ENCODE results near the gene OR11L1. TPM values are rescaled to one million over a fixed set of nuclear protein-coding genes. Genes with fewer than 3 reads are reported as not detected.

Gene OR11L1
- not detected for total RNA-seq
- long read RNA-seq, donor 1 = 0 reads
- long read RNA-seq, donor 2 = 0 reads

GRCh38 chr1:247841796-247842195 is at the start of gene OR11L1:
Gene OR11L1 (minus strand): TSS chr1:247841896. CDS start chr1:247841896, 0 bp downstream.
- DNase-seq (ENCODE audit: low spot score) = no peak
- intact Hi-C loops (cut with DNase I) = no loop called here

- intact Hi-C loops (cut with DNase I) = no loop called here
Measured at GRCh38 chr1:247884797-247885413, 43.2 kb upstream of the OR11L1 start.

GRCh38 chr1:247883346-247883745 is 41.6 kb upstream of the OR11L1 start:
- no peak for DNase-seq (ENCODE audit: low spot score)
- intact Hi-C loops (cut with DNase I) = no loop called here

More at GRCh38 chr1:247884797-247885413, 43.2 kb upstream of the OR11L1 start:
- DNase-seq (ENCODE audit: low spot score) = no peak

GRCh38 chr1:247865416-247865815 is 23.7 kb upstream of the OR11L1 start:
- no peak for DNase-seq (ENCODE audit: low spot score)
- intact Hi-C loops (cut with DNase I) = no loop called here

- intact Hi-C loops (cut with DNase I) = no loop called here
- no peak for DNase-seq (ENCODE audit: low spot score)
Measured at GRCh38 chr1:247864644-247865043, 22.9 kb upstream of the OR11L1 start.

GRCh38 chr1:247862756-247863155 is 21.1 kb upstream of the OR11L1 start:
- DNase-seq (ENCODE audit: low spot score) = no peak
- intact Hi-C loops (cut with DNase I) = no loop called here

- intact Hi-C loops (cut with DNase I) = no loop called here
- no peak for DNase-seq (ENCODE audit: low spot score)
Measured at GRCh38 chr1:247857985-247858619, 16.4 kb upstream of the OR11L1 start.

- intact Hi-C loops (cut with DNase I) = no loop called here
Measured at GRCh38 chr1:247857069-247857984, 15.6 kb upstream of the OR11L1 start, which contains the start of gene TRIM58. Gene TRIM58 (plus strand): TSS chr1:247857187. CDS start chr1:247857247, 60 bp downstream.

GRCh38 chr1:247855911-247856310 is 14.2 kb upstream of the OR11L1 start:
- intact Hi-C loops (cut with DNase I) = no loop called here
- DNase-seq (ENCODE audit: low spot score) = no peak

More at GRCh38 chr1:247857069-247857984, 15.6 kb upstream of the OR11L1 start, which contains the start of gene TRIM58:
- DNase-seq (ENCODE audit: low spot score) = no peak

- DNase-seq (ENCODE audit: low spot score) = no peak
- intact Hi-C loops (cut with DNase I) = no loop called here
Measured at GRCh38 chr1:247854899-247855545, 13.3 kb upstream of the OR11L1 start.

- intact Hi-C loops (cut with DNase I) = no loop called here
- no peak for DNase-seq (ENCODE audit: low spot score)
Measured at GRCh38 chr1:247849616-247850015, 7.9 kb upstream of the OR11L1 start.

GRCh38 chr1:247848346-247848745 is 6.7 kb upstream of the OR11L1 start:
- DNase-seq (ENCODE audit: low spot score) = no peak
- intact Hi-C loops (cut with DNase I) = no loop called here

GRCh38 chr1:247845693-247846017 is 4.0 kb upstream of the OR11L1 start:
- intact Hi-C loops (cut with DNase I) = no loop called here
- no peak for DNase-seq (ENCODE audit: low spot score)

GRCh38 chr1:247845011-247845692 is 3.5 kb upstream of the OR11L1 start:
- no peak for DNase-seq (ENCODE audit: low spot score)
- intact Hi-C loops (cut with DNase I) = no loop called here

- DNase-seq (ENCODE audit: low spot score) = no peak
- intact Hi-C loops (cut with DNase I) = no loop called here
Measured at GRCh38 chr1:247843411-247843810, 1.7 kb upstream of the OR11L1 start.

- DNase-seq (ENCODE audit: low spot score) = no peak
- intact Hi-C loops (cut with DNase I) = no loop called here
Measured at GRCh38 chr1:247840818-247841217, 878 bp downstream of the OR11L1 start.

- DNase-seq (ENCODE audit: low spot score) = no peak
- intact Hi-C loops (cut with DNase I) = no loop called here
Measured at GRCh38 chr1:247833601-247834000, 8.1 kb downstream of the OR11L1 start.

- intact Hi-C loops (cut with DNase I) = no loop called here
- no peak for DNase-seq (ENCODE audit: low spot score)
Measured at GRCh38 chr1:247829656-247830055, 12.0 kb downstream of the OR11L1 start.

GRCh38 chr1:247825362-247825761 is 16.3 kb downstream of the OR11L1 start:
- intact Hi-C loops (cut with DNase I) = no loop called here
- DNase-seq (ENCODE audit: low spot score) = no peak

All from posterior vena cava (tissue), 2 donors.